ENCODE results near the gene KRT36.

Gene KRT36

GRCh38 chr17:41511716-41512115 is 22.0 kb upstream of the KRT36 start:
- WGBS (ENCODE audit: extremely low coverage, insufficient coverage, insufficient read length) = no CpG with 5 or more reads among the region's 10 CpGs
- Histone ChIP-seq H2BK12ac (ENCODE audit: low read length) (no peak overlapping the region), H3K4me3 (ENCODE audit: low read depth, low read length) (no peak overlapping the region), H3K9me3 (ENCODE audit: insufficient read depth, low read depth, low read length) (no peaks in the 10 kb centered on the region), H3K14ac (ENCODE audit: low read length) (no peak overlapping the region), H2AFZ (ENCODE audit: insufficient read depth, low read length, poor library complexity) (no peak overlapping the region), H3K23ac (ENCODE audit: low read length) (no peak overlapping the region), H3K79me1 (ENCODE audit: low read length) (no peaks in the 10 kb centered on the region), H3K9ac (ENCODE audit: low read length) (no peak overlapping the region), H3K36me3 (ENCODE audit: control insufficient read depth in 1 of 2, insufficient read depth in 2 of 2, low read length in 2 of 2) (no peaks in the 10 kb centered on the region), H3K18ac (ENCODE audit: low read length) (no peak overlapping the region), H4K12ac (ENCODE audit: low read depth, low read length) (no peak overlapping the region), H2AK5ac (ENCODE audit: low read length) (no peak overlapping the region), H3K79me2 (ENCODE audit: control insufficient read depth, insufficient read depth, low read length, poor library complexity) (no peaks in the 10 kb centered on the region), H4K8ac (ENCODE audit: low read depth, low read length) (no peak overlapping the region), H3K4me2 (ENCODE audit: low read length) (no peak overlapping the region), H2BK120ac (ENCODE audit: insufficient read depth, low read length, poor library complexity) (no peak overlapping the region), H3K4ac (ENCODE audit: low read depth, low read length) (no peak overlapping the region), H3K27ac (ENCODE audit: low read depth, low read length) (no peak overlapping the region), H2BK5ac (ENCODE audit: low read depth, low read length, poor library complexity) (no peak overlapping the region), H3K4me1 (ENCODE audit: control insufficient read depth in 1 of 2, insufficient read depth in 2 of 2, low read length in 2 of 2) (peaks cover 3% of the 10 kb centered on the region in 2 experiments), H3K27me3 (ENCODE audit: insufficient read depth, low read length) (no peaks in the 10 kb centered on the region), H4K91ac (ENCODE audit: low read depth, low read length) (no peak overlapping the region)
- DNase-seq = no peak

GRCh38 chr17:41511116-41511515 is 21.4 kb upstream of the KRT36 start:
- H4K91ac ChIP-seq (ENCODE audit: low read depth, low read length) = no peak overlapping the region
- no peak overlapping the region for H3K23ac ChIP-seq (ENCODE audit: low read length)
- H3K27me3 ChIP-seq (ENCODE audit: insufficient read depth, low read length) = no peaks in the 10 kb centered on the region
- no peak overlapping the region for H2BK12ac ChIP-seq (ENCODE audit: low read length)
- H3K4me3 ChIP-seq (ENCODE audit: low read depth, low read length) = no peak overlapping the region
- no peaks in the 10 kb centered on the region for H3K9me3 ChIP-seq (ENCODE audit: insufficient read depth, low read depth, low read length)
- H3K79me1 ChIP-seq (ENCODE audit: low read length) = no peaks in the 10 kb centered on the region
- H4K12ac ChIP-seq (ENCODE audit: low read depth, low read length) = no peak overlapping the region
- no peak overlapping the region for H2BK5ac ChIP-seq (ENCODE audit: low read depth, low read length, poor library complexity)
- H3K36me3 ChIP-seq (ENCODE audit: control insufficient read depth in 1 of 2, insufficient read depth in 2 of 2, low read length in 2 of 2) = no peaks in the 10 kb centered on the region
- H2AK5ac ChIP-seq (ENCODE audit: low read length) = no peak overlapping the region
- H3K4me1 ChIP-seq (ENCODE audit: control insufficient read depth in 1 of 2, insufficient read depth in 2 of 2, low read length in 2 of 2) = peaks cover 3% of the 10 kb centered on the region in 2 experiments
- no peak overlapping the region for H3K27ac ChIP-seq (ENCODE audit: low read depth, low read length)
- no peak overlapping the region for H2BK120ac ChIP-seq (ENCODE audit: insufficient read depth, low read length, poor library complexity)
- no peak for DNase-seq
- no CpG with 5 or more reads among the region's 4 CpGs for WGBS (ENCODE audit: extremely low coverage, insufficient coverage, insufficient read length)
- H4K8ac ChIP-seq (ENCODE audit: low read depth, low read length) = no peak overlapping the region
- H3K9ac ChIP-seq (ENCODE audit: low read length) = no peak overlapping the region
- H3K4ac ChIP-seq (ENCODE audit: low read depth, low read length) = no peak overlapping the region
- H2AFZ ChIP-seq (ENCODE audit: insufficient read depth, low read length, poor library complexity) = no peak overlapping the region
- no peak overlapping the region for H3K14ac ChIP-seq (ENCODE audit: low read length)
- H3K79me2 ChIP-seq (ENCODE audit: control insufficient read depth, insufficient read depth, low read length, poor library complexity) = no peaks in the 10 kb centered on the region
- H3K4me2 ChIP-seq (ENCODE audit: low read length) = no peak overlapping the region
- H3K18ac ChIP-seq (ENCODE audit: low read length) = no peak overlapping the region

GRCh38 chr17:41510251-41511065 is 20.7 kb upstream of the KRT36 start:
- Histone ChIP-seq H3K27ac (ENCODE audit: low read depth, low read length) (no peak overlapping the region), H2BK12ac (ENCODE audit: low read length) (no peak overlapping the region), H3K4me2 (ENCODE audit: low read length) (no peak overlapping the region), H3K4me3 (ENCODE audit: low read depth, low read length) (no peak overlapping the region), H3K9ac (ENCODE audit: low read length) (no peak overlapping the region), H3K36me3 (ENCODE audit: control insufficient read depth in 1 of 2, insufficient read depth in 2 of 2, low read length in 2 of 2) (no peaks in the 10 kb centered on the region), H3K23ac (ENCODE audit: low read length) (no peak overlapping the region), H3K79me1 (ENCODE audit: low read length) (no peaks in the 10 kb centered on the region), H3K27me3 (ENCODE audit: insufficient read depth, low read length) (no peaks in the 10 kb centered on the region), H3K18ac (ENCODE audit: low read length) (no peak overlapping the region), H2AFZ (ENCODE audit: insufficient read depth, low read length, poor library complexity) (no peak overlapping the region), H3K79me2 (ENCODE audit: control insufficient read depth, insufficient read depth, low read length, poor library complexity) (no peaks in the 10 kb centered on the region), H2AK5ac (ENCODE audit: low read length) (no peak overlapping the region), H4K8ac (ENCODE audit: low read depth, low read length) (no peak overlapping the region), H3K14ac (ENCODE audit: low read length) (no peak overlapping the region), H2BK5ac (ENCODE audit: low read depth, low read length, poor library complexity) (no peak overlapping the region), H3K4ac (ENCODE audit: low read depth, low read length) (no peak overlapping the region), H3K9me3 (ENCODE audit: insufficient read depth, low read depth, low read length) (no peaks in the 10 kb centered on the region), H4K12ac (ENCODE audit: low read depth, low read length) (no peak overlapping the region), H4K91ac (ENCODE audit: low read depth, low read length) (no peak overlapping the region), H3K4me1 (ENCODE audit: control insufficient read depth in 1 of 2, insufficient read depth in 2 of 2, low read length in 2 of 2) (peaks cover 3% of the 10 kb centered on the region in 2 experiments), H2BK120ac (ENCODE audit: insufficient read depth, low read length, poor library complexity) (no peak overlapping the region)
- no CpG with 5 or more reads among the region's 7 CpGs for WGBS (ENCODE audit: extremely low coverage, insufficient coverage, insufficient read length)
- peak in 1 of 2 donors; percentile 43 for DNase-seq

GRCh38 chr17:41507315-41507880 is 17.7 kb upstream of the KRT36 start:
- no peak overlapping the region for H4K91ac ChIP-seq (ENCODE audit: low read depth, low read length)
- no peak overlapping the region for H3K14ac ChIP-seq (ENCODE audit: low read length)
- no peak overlapping the region for H2AK5ac ChIP-seq (ENCODE audit: low read length)
- H2BK5ac ChIP-seq (ENCODE audit: low read depth, low read length, poor library complexity) = no peak overlapping the region
- H2BK120ac ChIP-seq (ENCODE audit: insufficient read depth, low read length, poor library complexity) = no peak overlapping the region
- H3K4me1 ChIP-seq (ENCODE audit: control insufficient read depth in 1 of 2, insufficient read depth in 2 of 2, low read length in 2 of 2) = peaks cover 3% of the 10 kb centered on the region in 2 experiments
- no peak overlapping the region for H3K9ac ChIP-seq (ENCODE audit: low read length)
- H4K8ac ChIP-seq (ENCODE audit: low read depth, low read length) = no peak overlapping the region
- H3K18ac ChIP-seq (ENCODE audit: low read length) = no peak overlapping the region
- H3K4me2 ChIP-seq (ENCODE audit: low read length) = no peak overlapping the region
- H3K4ac ChIP-seq (ENCODE audit: low read depth, low read length) = no peak overlapping the region
- H3K79me2 ChIP-seq (ENCODE audit: control insufficient read depth, insufficient read depth, low read length, poor library complexity) = no peaks in the 10 kb centered on the region
- H2AFZ ChIP-seq (ENCODE audit: insufficient read depth, low read length, poor library complexity) = no peak overlapping the region
- H3K27me3 ChIP-seq (ENCODE audit: insufficient read depth, low read length) = no peaks in the 10 kb centered on the region
- no peak for DNase-seq
- H4K12ac ChIP-seq (ENCODE audit: low read depth, low read length) = no peak overlapping the region
- H2BK12ac ChIP-seq (ENCODE audit: low read length) = no peak overlapping the region
- no CpG with 5 or more reads among the region's 10 CpGs for WGBS (ENCODE audit: extremely low coverage, insufficient coverage, insufficient read length)
- H3K4me3 ChIP-seq (ENCODE audit: low read depth, low read length) = no peak overlapping the region
- H3K27ac ChIP-seq (ENCODE audit: low read depth, low read length) = no peak overlapping the region
- peaks cover 1% of the 10 kb centered on the region for H3K9me3 ChIP-seq (ENCODE audit: insufficient read depth, low read depth, low read length)
- no peaks in the 10 kb centered on the region for H3K36me3 ChIP-seq (ENCODE audit: control insufficient read depth in 1 of 2, insufficient read depth in 2 of 2, low read length in 2 of 2)
- H3K79me1 ChIP-seq (ENCODE audit: low read length) = no peaks in the 10 kb centered on the region
- H3K23ac ChIP-seq (ENCODE audit: low read length) = no peak overlapping the region
